HPDE6-E6E7 (cell line): ENCODE results near the gene PARD3.
A peak's percentile ranks its signal among the peaks of the same experiment; 100 is the strongest.

ENCODE experiments used
- DNase-seq: peaks from one replicate; pipeline ENCODE4 v3.0.0; 2011; ENCODE audit warnings: missing footprints; ENCODE audit errors: extremely low spot score

Gene PARD3

GRCh38 chr10:34254596-34254995, 560.5 kb downstream of the PARD3 start:
- DNase-seq: peak; percentile 23

- DNase-seq: no peak
These were observed 563.0 kb downstream of the PARD3 start for GRCh38 chr10:34252111-34252510.

GRCh38 chr10:34251177-34251576, 563.9 kb downstream of the PARD3 start:
- no peak for DNase-seq

GRCh38 chr10:34250722-34251121, 564.4 kb downstream of the PARD3 start:
- no peak for DNase-seq

- DNase-seq: no peak
These were observed 565.5 kb downstream of the PARD3 start for GRCh38 chr10:34249634-34250033.

GRCh38 chr10:34247560-34247959, 567.5 kb downstream of the PARD3 start:
- no peak for DNase-seq

GRCh38 chr10:34244756-34245484, 570.2 kb downstream of the PARD3 start:
- DNase-seq: no peak

- DNase-seq: no peak
These were observed 573.7 kb downstream of the PARD3 start for GRCh38 chr10:34241226-34242000.

- DNase-seq: no peak
These were observed 575.1 kb downstream of the PARD3 start for GRCh38 chr10:34240039-34240438.

GRCh38 chr10:34237898-34238455, 577.1 kb downstream of the PARD3 start:
- DNase-seq: no peak

- DNase-seq: no peak
These were observed 578.2 kb downstream of the PARD3 start for GRCh38 chr10:34236931-34237330.

GRCh38 chr10:34235164-34235832, 579.8 kb downstream of the PARD3 start:
- peak; percentile 9 for DNase-seq

GRCh38 chr10:34232481-34232880, 582.6 kb downstream of the PARD3 start:
- no peak for DNase-seq

GRCh38 chr10:34231441-34232180, 583.5 kb downstream of the PARD3 start:
- DNase-seq: no peak

GRCh38 chr10:34229917-34230316, 585.2 kb downstream of the PARD3 start:
- no peak for DNase-seq

- no peak for DNase-seq
These were observed 587.0 kb downstream of the PARD3 start for GRCh38 chr10:34228066-34228465.

GRCh38 chr10:34224639-34225038, 590.5 kb downstream of the PARD3 start:
- no peak for DNase-seq

GRCh38 chr10:34223658-34224057, 591.4 kb downstream of the PARD3 start:
- no peak for DNase-seq

GRCh38 chr10:34222359-34222758, 592.7 kb downstream of the PARD3 start:
- no peak for DNase-seq

- DNase-seq: no peak
These were observed 595.1 kb downstream of the PARD3 start for GRCh38 chr10:34219753-34220548.

GRCh38 chr10:34217524-34217923, 597.6 kb downstream of the PARD3 start:
- no peak for DNase-seq
